NCI-H524 treated with DMSO at 0.1 percent for 48 hours (cell line): ENCODE measurements around the gene TMEM63B.
"Not testable (repeated sequence)": the region's sequence is repeated elsewhere in the genome, so short reads cannot be mapped to it uniquely, and the experiment has no call there.

Experiments
- DNase-seq: peaks from one replicate; lab custom pipeline; 2025; lab: John Stamatoyannopoulos, UW

Gene TMEM63B

DNA sequence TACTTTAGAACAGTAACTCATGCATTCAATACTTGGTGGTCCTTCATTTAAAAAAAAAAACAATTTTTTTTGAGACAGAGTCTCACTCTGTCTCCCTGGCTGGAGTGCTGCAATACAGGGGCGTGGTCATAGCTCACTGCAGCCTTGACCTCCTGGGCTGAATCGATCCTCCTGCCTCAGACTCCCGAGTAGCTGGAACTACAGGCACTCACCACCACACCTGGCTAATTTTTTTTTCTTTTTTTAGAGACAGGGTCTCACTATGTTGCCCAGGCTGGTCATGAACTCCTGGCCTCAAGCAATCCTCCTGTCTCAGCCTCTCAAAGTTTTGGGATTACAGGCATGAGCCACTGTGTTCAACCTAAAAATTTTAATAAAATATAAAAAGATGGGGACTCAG, 17.2 kb downstream of the TMEM63B start:
- DNase-seq = not testable (repeated sequence)

GRCh38 chr6:44145839-44146238, 18.5 kb downstream of the TMEM63B start:
- DNase-seq = no peak

- no peak for DNase-seq
These were observed 19.3 kb downstream of the TMEM63B start for GRCh38 chr6:44146685-44147084.

DNA sequence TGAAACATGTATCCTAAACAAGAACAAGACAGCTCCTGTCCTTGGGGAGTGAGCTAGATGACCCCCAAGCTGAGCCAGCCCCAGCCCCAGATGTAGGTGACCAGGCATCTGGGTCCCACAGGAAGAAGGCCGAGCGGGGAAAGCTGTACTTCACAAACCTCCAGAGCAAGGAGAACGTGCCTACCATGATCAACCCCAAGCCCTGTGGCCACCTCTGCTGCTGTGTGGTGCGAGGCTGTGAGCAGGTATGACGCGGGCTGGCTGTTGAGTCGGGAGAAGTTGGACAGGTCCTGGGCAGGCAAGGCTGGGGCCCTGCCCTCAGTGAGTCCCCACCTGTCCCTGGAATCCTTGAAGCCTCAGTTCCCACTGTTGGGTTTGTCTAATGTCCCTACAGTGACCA, 19.9 kb downstream of the TMEM63B start:
- no peak for DNase-seq

DNA sequence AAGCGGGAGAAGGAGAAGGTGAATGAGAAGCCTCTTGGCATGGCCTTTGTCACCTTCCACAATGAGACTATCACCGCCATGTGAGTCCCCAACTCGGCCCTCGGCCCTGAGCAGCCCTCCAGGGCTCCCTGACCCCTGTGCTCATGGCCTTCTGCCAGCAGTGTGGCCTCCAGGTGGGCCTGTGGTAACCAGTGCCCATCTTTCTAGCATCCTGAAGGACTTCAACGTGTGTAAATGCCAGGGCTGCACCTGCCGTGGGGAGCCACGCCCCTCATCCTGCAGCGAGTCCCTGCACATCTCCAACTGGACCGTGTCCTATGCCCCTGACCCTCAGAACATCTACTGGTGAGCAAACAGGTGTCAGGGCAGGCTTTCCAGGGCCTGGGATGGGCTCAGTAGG, 21.0 kb downstream of the TMEM63B start:
- no peak for DNase-seq

- no peak for DNase-seq
These were observed 22.1 kb downstream of the TMEM63B start for GRCh38 chr6:44149369-44150012.

GRCh38 chr6:44150317-44150917, 23.1 kb downstream of the TMEM63B start:
- DNase-seq = no peak

GRCh38 chr6:44151348-44152108, 24.2 kb downstream of the TMEM63B start:
- DNase-seq = no peak

GRCh38 chr6:44152109-44152461, 24.7 kb downstream of the TMEM63B start:
- DNase-seq = no peak

DNA sequence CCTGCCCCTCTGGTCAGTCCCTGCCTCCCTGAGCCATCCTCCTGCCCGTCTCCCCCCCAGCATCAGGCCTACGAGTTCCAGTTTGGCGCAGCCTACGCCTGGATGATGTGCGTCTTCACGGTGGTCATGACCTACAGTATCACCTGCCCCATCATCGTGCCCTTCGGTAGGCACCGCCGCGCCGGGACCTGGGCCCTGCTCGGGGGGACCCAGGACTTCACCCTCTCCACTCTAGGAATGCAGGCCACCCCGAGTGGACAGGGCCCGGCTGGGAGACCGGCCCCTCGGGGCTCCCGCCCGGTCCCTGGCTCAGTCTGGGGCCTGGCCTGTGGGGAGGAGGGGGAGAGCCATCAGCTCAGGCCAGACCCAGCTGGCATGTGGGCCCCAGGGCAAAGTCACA, 25.2 kb downstream of the TMEM63B start:
- DNase-seq = no peak

DNA sequence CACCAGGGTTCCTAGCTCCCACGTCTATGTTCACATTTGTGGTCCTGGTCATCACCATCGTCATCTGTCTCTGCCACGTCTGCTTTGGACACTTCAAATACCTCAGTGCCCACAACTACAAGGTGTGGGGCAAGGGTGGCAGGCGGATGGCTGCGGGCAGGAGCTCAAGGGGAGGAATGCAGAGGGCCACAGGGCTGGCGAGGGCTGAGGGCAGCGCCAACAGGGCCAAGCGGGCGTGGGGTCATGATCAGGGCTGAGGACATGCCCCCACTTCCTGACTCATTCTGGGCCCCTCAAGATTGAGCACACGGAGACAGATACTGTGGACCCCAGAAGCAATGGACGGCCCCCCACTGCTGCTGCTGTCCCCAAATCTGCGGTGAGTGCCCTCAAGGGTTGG, 26.7 kb downstream of the TMEM63B start:
- no peak for DNase-seq

DNA sequence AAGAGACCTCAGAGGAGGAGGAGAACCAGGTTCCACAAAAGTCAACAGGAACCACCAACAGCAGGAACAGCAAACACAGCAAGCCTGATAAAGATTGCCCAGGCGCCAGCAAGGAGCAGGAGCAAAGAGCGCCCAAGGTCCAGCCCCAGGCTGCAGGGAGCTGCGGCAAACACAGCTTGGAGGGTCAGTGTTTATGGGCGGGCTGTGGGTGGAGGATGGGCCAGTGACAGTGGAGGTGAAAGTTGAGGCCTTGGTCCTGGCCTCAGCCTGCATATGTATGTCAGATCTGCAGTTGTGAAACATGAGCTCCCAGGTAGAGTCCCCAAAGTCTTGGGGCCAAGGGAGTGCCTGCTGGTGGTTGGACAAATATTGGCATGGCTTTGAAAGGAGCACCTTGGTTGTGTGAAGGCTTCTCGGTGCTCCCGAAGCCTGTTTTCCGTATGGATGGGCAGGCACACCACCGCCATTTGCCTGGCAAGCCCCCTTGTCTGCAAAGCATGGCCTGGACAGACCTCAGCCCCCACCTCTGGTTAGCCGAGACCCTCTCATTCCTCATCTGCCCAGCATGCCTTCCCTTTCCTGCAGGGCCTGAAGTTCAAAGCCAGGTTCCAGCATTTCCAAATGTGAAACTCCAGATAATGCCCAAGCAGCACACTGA, 29.3 kb downstream of the TMEM63B start:
- no peak for DNase-seq

DNA sequence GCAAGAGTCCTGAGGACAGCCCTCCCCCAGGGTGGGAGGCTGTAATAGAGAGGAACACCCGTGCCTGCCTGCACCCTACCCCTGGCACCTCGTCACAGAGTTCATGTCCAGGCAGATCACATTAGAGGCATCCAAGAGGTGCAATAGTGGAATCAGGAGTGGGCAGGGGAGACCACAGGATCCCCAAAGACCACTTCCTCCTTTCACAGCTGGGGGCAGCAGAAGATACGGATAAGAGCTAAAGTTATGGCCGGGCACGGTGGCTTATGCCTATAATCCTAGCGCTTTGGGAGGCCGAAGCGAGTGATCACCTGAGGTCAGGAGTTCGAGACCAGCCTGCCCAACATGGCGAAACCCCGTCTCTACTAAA, 29.8 kb downstream of the TMEM63B start:
- DNase-seq = no peak

GRCh38 chr6:44158770-44159228, 31.4 kb downstream of the TMEM63B start, which contains the start of gene CAPN11:
CAPN11 (plus strand) TSS chr6:44158820; CDS start chr6:44158849, 29 bp downstream.
- DNase-seq = no peak

- no peak for DNase-seq
These were observed 34.6 kb downstream of the TMEM63B start for GRCh38 chr6:44161997-44162338.

GRCh38 chr6:44162876-44163625, 35.7 kb downstream of the TMEM63B start:
- no peak for DNase-seq

- DNase-seq = no peak
These were observed 38.8 kb downstream of the TMEM63B start for GRCh38 chr6:44166116-44166515.

- no peak for DNase-seq
These were observed 39.3 kb downstream of the TMEM63B start for GRCh38 chr6:44166591-44167184.

DNA sequence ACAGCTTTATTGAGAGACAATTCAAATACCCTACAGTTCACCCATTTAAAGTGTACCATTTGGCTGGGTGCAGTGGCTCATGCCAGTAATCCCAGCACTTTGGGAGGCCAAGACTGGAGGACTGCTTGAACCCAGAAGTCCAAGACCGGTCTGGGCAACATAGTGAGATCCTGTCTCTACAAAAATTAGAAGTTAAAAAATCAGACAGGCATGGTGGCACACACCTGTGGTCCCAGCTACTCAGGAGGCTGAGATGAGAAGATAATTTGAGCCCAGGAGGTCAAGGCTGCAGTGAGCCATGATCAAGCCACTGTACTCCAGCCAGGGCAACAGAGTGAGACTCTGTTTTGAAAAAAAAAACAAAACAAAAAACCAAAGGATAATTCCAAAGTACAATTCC, 40.2 kb downstream of the TMEM63B start:
- no peak for DNase-seq

DNA sequence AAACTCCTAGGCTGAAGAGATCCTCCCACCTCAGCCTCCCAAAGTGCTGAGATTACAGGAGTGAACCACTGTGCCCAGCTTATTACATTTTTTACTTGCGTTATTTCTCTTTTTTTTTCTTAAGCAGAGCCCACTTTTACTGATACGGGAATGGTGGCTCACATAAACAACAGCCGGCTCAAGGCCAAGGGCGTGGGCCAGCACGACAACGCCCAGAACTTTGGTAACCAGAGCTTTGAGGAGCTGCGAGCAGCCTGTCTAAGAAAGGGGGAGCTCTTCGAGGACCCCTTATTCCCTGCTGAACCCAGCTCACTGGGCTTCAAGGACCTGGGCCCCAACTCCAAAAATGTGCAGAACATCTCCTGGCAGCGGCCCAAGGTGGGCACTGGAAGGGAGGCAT, 41.8 kb downstream of the TMEM63B start:
- no peak for DNase-seq

DNA sequence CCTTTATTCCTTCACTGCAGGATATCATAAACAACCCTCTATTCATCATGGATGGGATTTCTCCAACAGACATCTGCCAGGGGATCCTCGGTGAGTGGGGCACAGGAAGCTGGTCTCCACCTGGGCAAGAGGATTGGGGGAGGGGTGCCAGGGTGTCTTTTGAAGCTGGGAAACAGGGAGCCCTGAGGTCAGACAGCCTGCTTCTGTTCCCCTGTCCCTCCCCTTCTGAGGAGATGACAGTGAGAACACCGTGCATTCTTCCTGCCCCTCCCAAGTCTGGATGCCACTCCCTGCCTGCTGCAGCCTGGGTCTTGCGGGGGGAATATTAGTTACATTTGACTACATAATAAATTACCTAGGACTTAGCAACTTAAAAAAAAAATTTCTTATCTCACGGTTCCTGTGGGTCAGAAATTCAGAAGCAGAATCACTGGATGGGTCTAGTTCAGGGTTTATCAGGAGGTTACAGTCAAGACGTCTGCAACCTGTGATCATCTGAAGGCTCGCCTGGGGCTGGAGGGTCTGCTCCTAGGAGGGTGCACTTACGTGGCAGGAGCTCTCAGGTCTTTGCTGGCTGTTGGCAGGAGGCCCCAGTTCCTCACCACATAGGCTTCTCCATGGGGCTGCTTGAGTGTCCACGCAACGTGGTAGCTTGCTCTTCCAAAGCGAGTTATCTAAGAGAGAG, 42.7 kb downstream of the TMEM63B start:
- DNase-seq = no peak
